IPS-NIHi7 (cell line): Measurements from ENCODE around the gene SFSWAP.
"Not testable (repeated sequence)": the region's sequence is repeated elsewhere in the genome, so short reads cannot be mapped to it uniquely, and the experiment has no call there.

ENCODE experiments used
- DNase-seq: peaks from one replicate; pipeline ENCODE4 v3.0.0; 2012; ENCODE audit warnings: mixed read lengths; ENCODE audit errors: extremely low spot score

SFSWAP gene

GRCh38 chr12:131758016-131758739, 47.3 kb downstream of the SFSWAP start:
- DNase-seq = no peak

GRCh38 chr12:131759176-131759575, 48.3 kb downstream of the SFSWAP start:
- DNase-seq = no peak

GRCh38 chr12:131761638-131762037, 50.7 kb downstream of the SFSWAP start:
- no peak for DNase-seq

GRCh38 chr12:131764738-131765137, 53.8 kb downstream of the SFSWAP start:
- no peak for DNase-seq

- no peak for DNase-seq
Observed at GRCh38 chr12:131765961-131766360, 55.1 kb downstream of the SFSWAP start.

GRCh38 chr12:131766382-131767107, 55.7 kb downstream of the SFSWAP start:
- no peak for DNase-seq

- DNase-seq = no peak
Observed at GRCh38 chr12:131770120-131770519, 59.2 kb downstream of the SFSWAP start.

GRCh38 chr12:131771965-131772364, 61.1 kb downstream of the SFSWAP start:
- DNase-seq = no peak

GRCh38 chr12:131773582-131774221, 62.8 kb downstream of the SFSWAP start:
- DNase-seq = peak; percentile 46

- DNase-seq = no peak
Observed at GRCh38 chr12:131774576-131775391, 63.9 kb downstream of the SFSWAP start.

GRCh38 chr12:131775392-131776236, 64.7 kb downstream of the SFSWAP start:
- no peak for DNase-seq

GRCh38 chr12:131776237-131776889, 65.5 kb downstream of the SFSWAP start:
- DNase-seq = no peak

- DNase-seq = not testable (repeated sequence)
Observed at GRCh38 chr12:131777269-131777668, 66.4 kb downstream of the SFSWAP start.

- DNase-seq = no peak
Observed at GRCh38 chr12:131779027-131779426, 68.1 kb downstream of the SFSWAP start.

GRCh38 chr12:131782061-131782460, 71.2 kb downstream of the SFSWAP start:
- DNase-seq = no peak

- peak; percentile 60 for DNase-seq
Observed at GRCh38 chr12:131783915-131784541, 73.1 kb downstream of the SFSWAP start.

GRCh38 chr12:131784909-131785762, 74.2 kb downstream of the SFSWAP start:
- no peak for DNase-seq

- no peak for DNase-seq
Observed at GRCh38 chr12:131785763-131786330, 75.0 kb downstream of the SFSWAP start.

GRCh38 chr12:131786331-131786730, 75.4 kb downstream of the SFSWAP start:
- DNase-seq = no peak
